ENCODE results near the gene PAGE3. TPM values are rescaled to one million over a fixed set of nuclear protein-coding genes. Genes with fewer than 3 reads are reported as not detected.

PAGE3 gene
- total and polyA plus RNA-seq, 9 of the 15 experiments (the other 6 are each of a cell fraction or from before 2014, with no cell fraction given) = not detected

DNA sequence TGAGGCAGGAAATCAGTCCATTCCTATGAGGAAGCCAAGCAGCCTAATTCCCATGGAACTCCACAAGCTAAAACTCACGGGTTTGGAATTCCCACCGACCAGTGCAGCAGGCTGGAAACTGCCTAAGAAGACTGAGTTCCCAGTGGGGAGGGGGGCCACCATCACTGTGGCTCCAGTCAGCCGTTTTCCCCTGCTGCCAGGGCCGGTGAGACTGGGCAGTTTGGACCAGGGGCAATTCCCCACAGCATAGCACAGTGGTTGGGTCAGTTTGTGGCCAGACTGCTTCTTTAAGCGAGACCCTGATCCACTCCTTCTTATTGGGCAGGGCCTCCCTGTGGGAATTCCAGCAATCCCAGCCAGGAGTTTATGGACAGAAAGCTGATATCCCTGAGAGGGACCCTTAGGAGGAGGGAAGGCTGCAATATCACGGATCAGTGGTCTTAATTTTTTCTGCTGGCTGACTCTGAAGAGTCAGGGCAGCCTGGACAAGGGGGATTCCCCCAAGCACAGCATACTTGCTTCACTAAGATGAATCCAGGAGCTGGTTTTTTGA lies 23.9 kb downstream of the PAGE3 start (continued):
- TF ChIP-seq, protein P1, sequence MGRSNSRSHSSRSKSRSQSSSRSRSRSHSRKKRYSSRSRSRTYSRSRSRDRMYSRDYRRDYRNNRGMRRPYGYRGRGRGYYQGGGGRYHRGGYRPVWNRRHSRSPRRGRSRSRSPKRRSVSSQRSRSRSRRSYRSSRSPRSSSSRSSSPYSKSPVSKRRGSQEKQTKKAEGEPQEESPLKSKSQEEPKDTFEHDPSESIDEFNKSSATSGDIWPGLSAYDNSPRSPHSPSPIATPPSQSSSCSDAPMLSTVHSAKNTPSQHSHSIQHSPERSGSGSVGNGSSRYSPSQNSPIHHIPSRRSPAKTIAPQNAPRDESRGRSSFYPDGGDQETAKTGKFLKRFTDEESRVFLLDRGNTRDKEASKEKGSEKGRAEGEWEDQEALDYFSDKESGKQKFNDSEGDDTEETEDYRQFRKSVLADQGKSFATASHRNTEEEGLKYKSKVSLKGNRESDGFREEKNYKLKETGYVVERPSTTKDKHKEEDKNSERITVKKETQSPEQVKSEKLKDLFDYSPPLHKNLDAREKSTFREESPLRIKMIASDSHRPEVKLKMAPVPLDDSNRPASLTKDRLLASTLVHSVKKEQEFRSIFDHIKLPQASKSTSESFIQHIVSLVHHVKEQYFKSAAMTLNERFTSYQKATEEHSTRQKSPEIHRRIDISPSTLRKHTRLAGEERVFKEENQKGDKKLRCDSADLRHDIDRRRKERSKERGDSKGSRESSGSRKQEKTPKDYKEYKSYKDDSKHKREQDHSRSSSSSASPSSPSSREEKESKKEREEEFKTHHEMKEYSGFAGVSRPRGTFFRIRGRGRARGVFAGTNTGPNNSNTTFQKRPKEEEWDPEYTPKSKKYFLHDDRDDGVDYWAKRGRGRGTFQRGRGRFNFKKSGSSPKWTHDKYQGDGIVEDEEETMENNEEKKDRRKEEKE (IDR thresholded peaks at IDR 0.05; ENCODE audit: borderline replicate concordance in 1 of 2, control insufficient read depth in 1 of 2, low read depth in 2 of 2, low read length in 1 of 2) = no peak
- TF ChIP-seq, protein P2, sequence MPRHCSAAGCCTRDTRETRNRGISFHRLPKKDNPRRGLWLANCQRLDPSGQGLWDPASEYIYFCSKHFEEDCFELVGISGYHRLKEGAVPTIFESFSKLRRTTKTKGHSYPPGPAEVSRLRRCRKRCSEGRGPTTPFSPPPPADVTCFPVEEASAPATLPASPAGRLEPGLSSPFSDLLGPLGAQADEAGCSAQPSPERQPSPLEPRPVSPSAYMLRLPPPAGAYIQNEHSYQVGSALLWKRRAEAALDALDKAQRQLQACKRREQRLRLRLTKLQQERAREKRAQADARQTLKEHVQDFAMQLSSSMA (CRISPR knock-in tag; IDR thresholded peaks at IDR 0.05) = no peak
- TF ChIP-seq HDAC8 (tag; IDR thresholded peaks at IDR 0.05) = no peak
- TF ChIP-seq GATAD2B (IDR thresholded peaks at IDR 0.05; ENCODE audit: borderline replicate concordance) = no peak
- no peak for TF ChIP-seq EHMT2 (IDR thresholded peaks at IDR 0.05)
- TF ChIP-seq ARID2 (IDR thresholded peaks at IDR 0.05) = no peak
- TF ChIP-seq ATF7 (IDR thresholded peaks at IDR 0.05) = no peak
- TF ChIP-seq ADNP (tag; IDR thresholded peaks at IDR 0.05) = no peak
- TF ChIP-seq ZNF121 (CRISPR knock-in tag; conservative IDR thresholded peaks at IDR 0.05) = no peak
